Gastrocnemius medialis (tissue), 4 donors: ENCODE results near the gene KIF4A. TPM values are rescaled to one million over a fixed set of nuclear protein-coding genes. Genes with fewer than 3 reads are reported as not detected.
"Not testable (repeated sequence)": the region's sequence is repeated elsewhere in the genome, so short reads cannot be mapped to it uniquely, and the experiment has no call there.

Experiments
- ATAC-seq, 2 donors: fragments of 150-250 bp; one replicate each; pipeline ENCODE4 v1.9.1; 2016
- DNase-seq, 2 donors: peaks; one replicate each; pipeline ENCODE4 v3.0.0-alpha.2; 2019
- H3K27ac ChIP-seq, 4 donors: fragments of 200-600 bp; sonication (generic); 1 replicate in 1 of 4; 2 replicates in 3 of 4; pipeline ENCODE4 v1.5.1; 2016 to 2018; ENCODE audit warnings: mild to moderate bottlenecking in 2 of 4, moderate library complexity in 1 of 4
- H3K27me3 ChIP-seq, 3 donors: fragments of 200-600 bp; sonication (generic) in 2 of 3; 1 replicate in 1 of 3; 2 replicates in 2 of 3; pipeline versions ENCODE4 v1.5.1 to v1.6.0; 2016 to 2019; ENCODE audit warnings: mild to moderate bottlenecking in 1 of 3, moderate library complexity in 1 of 3
- H3K36me3 ChIP-seq, 2 donors: fragments of 200-600 bp; sonication (generic) in 1 of 2; one replicate each; pipeline ENCODE4 v1.5.1; 2017 to 2018
- H3K4me1 ChIP-seq, 2 donors: fragments of 200-600 bp; sonication (generic) in 1 of 2; one replicate each; pipeline ENCODE4 v1.5.1; 2016 to 2017; ENCODE audit warnings: mild to moderate bottlenecking in 2 of 2
- H3K4me3 ChIP-seq, 4 donors: fragments of 200-600 bp; sonication (generic) in 3 of 4; 1 replicate in 1 of 4; 2 replicates in 3 of 4; pipeline ENCODE4 v1.5.1; 2016 to 2019; ENCODE audit warnings: mild to moderate bottlenecking in 2 of 4
- H3K9me3 ChIP-seq, 3 donors: fragments of 200-600 bp; sonication (generic) in 2 of 3; 1 replicate in 1 of 3; 2 replicates in 2 of 3; pipeline ENCODE4 v1.5.1; 2016 to 2019
- POLR2A ChIP-seq, 2 donors: fragments of 450-650 bp; IDR thresholded peaks; one replicate each; pipeline ENCODE4 v1.6.1; 2017; ENCODE audit warnings: antibody characterized with exemption in 2 of 2, mild to moderate bottlenecking in 2 of 2, moderate library complexity in 2 of 2
- in situ Hi-C, 4 donors: fragments of 200-750 bp; cut with MboI; loops; one replicate each; pipeline versions ENCODE4 v1.15.0 to v1.8.0; 2017; ENCODE audit warnings: low sequenced_read_pairs in 4 of 4
- intact Hi-C: fragments of 100-400 bp; cut with DNase I; formaldehyde crosslinking; loops from one replicate; pipeline ENCODE4 v1.15.1; 2023; ENCODE audit warnings: low total_unique reads
- total RNA-seq, 4 donors: library from RNA; depleted of rRNA; stranded (reverse); fragments of >200 nt; gene quantifications; one replicate each; pipeline versions ENCODE4 v1.1.0 to v1.2.3, GENCODE V29; 2016
- TF ChIP-seq, protein P1 (sequence below), 5 experiments: fragments of 450-650 bp in 3 of 5; fragments of 200-600 bp in 2 of 5; sonication (generic) in 2 of 5; IDR thresholded peaks in 4 of 5; conservative IDR thresholded peaks in 1 of 5; 1 replicate in 4 of 5; 2 replicates in 1 of 5; pipeline ENCODE4 v1.5.1; 2016 to 2019; ENCODE audit warnings: antibody characterized with exemption in 5 of 5, mild to moderate bottlenecking in 3 of 5, moderate library complexity in 3 of 5

Gene KIF4A
- total RNA-seq, 4 donors from 2014 or later, result 0.07 to 0.09 TPM; not detected in 2

DNA sequence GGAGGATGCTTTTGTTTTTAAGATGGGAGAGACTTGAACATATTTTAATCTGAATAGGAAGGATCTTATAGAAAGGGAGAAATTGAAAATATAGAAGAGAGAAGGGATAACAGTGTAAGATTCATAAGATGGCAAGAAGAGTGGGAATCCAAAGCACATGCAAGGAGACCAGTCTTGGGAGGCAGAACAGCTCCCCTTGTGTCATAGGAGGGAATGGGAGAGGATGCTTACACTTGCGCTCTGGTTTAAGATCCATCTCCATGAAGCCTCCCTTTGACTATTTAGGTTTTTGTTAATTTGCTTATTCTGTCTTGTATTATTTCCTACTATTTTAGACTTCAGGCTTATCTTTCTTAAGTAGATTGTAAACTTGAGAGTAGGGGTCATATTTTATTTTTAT lies 42.7 kb downstream of the KIF4A start:
- no peak for ATAC-seq
- in situ Hi-C loops (no loop called here), intact Hi-C loops (no loop called here)
- TF ChIP-seq, protein P1, sequence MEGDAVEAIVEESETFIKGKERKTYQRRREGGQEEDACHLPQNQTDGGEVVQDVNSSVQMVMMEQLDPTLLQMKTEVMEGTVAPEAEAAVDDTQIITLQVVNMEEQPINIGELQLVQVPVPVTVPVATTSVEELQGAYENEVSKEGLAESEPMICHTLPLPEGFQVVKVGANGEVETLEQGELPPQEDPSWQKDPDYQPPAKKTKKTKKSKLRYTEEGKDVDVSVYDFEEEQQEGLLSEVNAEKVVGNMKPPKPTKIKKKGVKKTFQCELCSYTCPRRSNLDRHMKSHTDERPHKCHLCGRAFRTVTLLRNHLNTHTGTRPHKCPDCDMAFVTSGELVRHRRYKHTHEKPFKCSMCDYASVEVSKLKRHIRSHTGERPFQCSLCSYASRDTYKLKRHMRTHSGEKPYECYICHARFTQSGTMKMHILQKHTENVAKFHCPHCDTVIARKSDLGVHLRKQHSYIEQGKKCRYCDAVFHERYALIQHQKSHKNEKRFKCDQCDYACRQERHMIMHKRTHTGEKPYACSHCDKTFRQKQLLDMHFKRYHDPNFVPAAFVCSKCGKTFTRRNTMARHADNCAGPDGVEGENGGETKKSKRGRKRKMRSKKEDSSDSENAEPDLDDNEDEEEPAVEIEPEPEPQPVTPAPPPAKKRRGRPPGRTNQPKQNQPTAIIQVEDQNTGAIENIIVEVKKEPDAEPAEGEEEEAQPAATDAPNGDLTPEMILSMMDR (IDR thresholded peaks at IDR 0.05 in 4 of 5, conservative IDR thresholded peaks at IDR 0.05 in 1 of 5), result no peak
- TF ChIP-seq POLR2A (IDR thresholded peaks at IDR 0.05), result no peak
- Histone ChIP-seq H3K4me3 (no peak overlapping the region), H3K9me3 (no peaks in the 10 kb centered on the region), H3K27ac (no peak overlapping the region), H3K36me3 (no peaks in the 10 kb centered on the region), H3K4me1 (no peaks in the 10 kb centered on the region), H3K27me3 (no peaks in the 10 kb centered on the region)
- no peak for DNase-seq

DNA sequence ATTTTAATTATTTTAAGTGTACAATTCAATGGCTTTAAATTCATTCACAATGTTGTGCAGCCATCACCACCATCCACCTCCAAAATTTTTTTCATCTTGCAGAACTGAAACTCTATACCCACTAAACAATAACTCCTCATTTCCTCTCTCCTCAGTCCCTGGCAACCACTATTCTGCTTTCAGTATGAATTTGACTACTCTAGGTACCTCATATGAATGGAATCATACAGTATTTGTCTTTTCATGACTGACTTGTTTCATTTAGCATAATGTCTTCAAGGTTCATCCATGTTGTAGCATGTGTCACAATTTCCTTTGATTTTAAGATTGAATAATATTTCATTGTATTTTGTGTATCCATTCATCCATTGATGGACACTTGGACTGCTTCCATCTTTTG lies 46.9 kb downstream of the KIF4A start:
- in situ Hi-C loops (no loop called here), intact Hi-C loops (no loop called here)
- Histone ChIP-seq H3K27ac (no peak overlapping the region), H3K4me1 (no peaks in the 10 kb centered on the region), H3K4me3 (no peak overlapping the region), H3K9me3 (no peaks in the 10 kb centered on the region), H3K27me3 (no peaks in the 10 kb centered on the region), H3K36me3 (no peaks in the 10 kb centered on the region)
- TF ChIP-seq, protein P1 (IDR thresholded peaks at IDR 0.05 in 4 of 5, conservative IDR thresholded peaks at IDR 0.05 in 1 of 5), result no peak
- no peak for TF ChIP-seq POLR2A (IDR thresholded peaks at IDR 0.05)
- ATAC-seq (no peak), DNase-seq (no peak)

DNA sequence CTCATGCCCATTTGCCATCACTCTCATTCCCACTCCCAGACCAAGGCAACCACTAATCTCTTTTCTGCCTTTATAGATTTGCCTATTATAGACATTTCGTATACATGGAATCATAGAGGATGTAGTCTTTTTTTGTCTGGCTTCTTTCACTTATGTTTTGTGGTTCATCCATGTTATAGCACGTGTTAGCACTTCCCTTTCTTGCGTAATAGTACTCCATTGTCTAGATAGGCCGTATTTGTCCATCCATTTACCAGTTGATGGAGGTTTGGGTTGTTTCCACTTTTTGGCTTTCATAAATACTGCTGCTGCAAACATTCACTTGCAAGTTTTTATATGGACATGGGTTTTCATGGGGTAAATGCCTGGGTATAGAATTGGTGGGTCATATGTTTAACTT lies 48.4 kb downstream of the KIF4A start:
- H3K4me3 ChIP-seq, result no peak overlapping the region
- DNase-seq, result no peak
- no peaks in the 10 kb centered on the region for H3K27me3 ChIP-seq
- H3K9me3 ChIP-seq, result no peaks in the 10 kb centered on the region
- H3K4me1 ChIP-seq, result no peaks in the 10 kb centered on the region
- no peak overlapping the region for H3K27ac ChIP-seq
- intact Hi-C loops, result no loop called here
- no peak for ATAC-seq
- no peaks in the 10 kb centered on the region for H3K36me3 ChIP-seq
- TF ChIP-seq, protein P1 (IDR thresholded peaks at IDR 0.05 in 4 of 5, conservative IDR thresholded peaks at IDR 0.05 in 1 of 5), result no peak
- TF ChIP-seq POLR2A (IDR thresholded peaks at IDR 0.05), result no peak
- in situ Hi-C loops, result no loop called here

DNA sequence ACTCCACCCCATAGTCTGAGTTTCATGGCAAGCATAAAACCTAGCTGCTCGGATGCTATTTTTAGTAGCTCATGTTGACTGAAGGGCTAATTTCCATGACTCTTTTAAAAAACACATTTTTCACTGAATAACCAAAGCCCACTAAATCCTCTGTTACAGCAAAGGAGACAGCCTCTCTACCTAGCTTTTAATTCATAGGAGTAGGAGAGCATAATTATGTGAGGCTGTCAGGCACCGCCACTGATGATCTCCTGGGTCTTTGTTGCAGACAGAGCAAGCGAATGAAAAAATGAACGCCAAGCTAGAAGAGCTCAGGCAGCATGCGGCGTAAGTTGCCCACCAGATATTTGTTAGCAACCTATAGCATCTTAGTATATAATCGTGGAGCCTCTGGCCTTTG lies 53.5 kb downstream of the KIF4A start:
- Histone ChIP-seq H3K27me3 (no peaks in the 10 kb centered on the region), H3K27ac (no peak overlapping the region), H3K4me1 (no peaks in the 10 kb centered on the region), H3K9me3 (no peaks in the 10 kb centered on the region), H3K4me3 (no peak overlapping the region), H3K36me3 (no peaks in the 10 kb centered on the region)
- in situ Hi-C loops (no loop called here), intact Hi-C loops (no loop called here)
- ATAC-seq (no peak), DNase-seq (no peak)
- TF ChIP-seq POLR2A (IDR thresholded peaks at IDR 0.05), result no peak
- TF ChIP-seq, protein P1 (IDR thresholded peaks at IDR 0.05 in 4 of 5, conservative IDR thresholded peaks at IDR 0.05 in 1 of 5), result no peak

DNA sequence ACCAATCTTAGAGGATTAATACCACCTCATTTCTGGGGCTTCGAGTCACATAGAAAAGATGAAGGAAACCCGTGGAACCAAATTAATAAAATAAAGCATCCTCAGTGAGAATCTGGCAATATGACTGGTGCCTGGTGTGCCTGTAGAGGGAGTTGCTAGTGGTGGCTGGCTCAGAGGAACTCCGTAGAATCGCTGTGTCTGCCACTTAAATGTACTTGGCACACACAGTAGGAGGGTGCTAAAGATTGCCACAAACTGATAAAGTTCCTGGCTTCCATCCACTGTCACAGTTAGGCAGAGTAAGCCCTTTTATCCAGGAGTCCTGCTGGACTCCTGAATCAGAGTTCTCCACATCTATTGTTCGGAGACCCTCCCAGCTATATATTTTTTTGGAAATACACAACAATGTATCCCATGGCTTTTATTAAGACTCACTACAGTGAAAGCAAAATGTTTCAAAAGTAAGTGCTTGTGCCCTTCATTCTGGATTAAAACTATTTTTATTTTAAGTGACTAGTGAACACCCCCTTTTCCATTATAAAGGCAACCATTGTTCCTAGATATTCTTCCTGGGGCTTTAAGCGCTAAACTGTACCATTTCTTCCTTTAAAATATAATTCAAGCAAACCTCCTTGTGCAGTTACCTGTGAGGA lies 56.6 kb downstream of the KIF4A start:
- H3K36me3 ChIP-seq, result no peaks in the 10 kb centered on the region
- in situ Hi-C loops, result no loop called here
- no peak for TF ChIP-seq POLR2A (IDR thresholded peaks at IDR 0.05)
- TF ChIP-seq, protein P1 (IDR thresholded peaks at IDR 0.05 in 4 of 5, conservative IDR thresholded peaks at IDR 0.05 in 1 of 5), result no peak
- H3K27ac ChIP-seq, result no peak overlapping the region
- H3K4me1 ChIP-seq, result no peaks in the 10 kb centered on the region
- H3K9me3 ChIP-seq, result no peaks in the 10 kb centered on the region
- H3K4me3 ChIP-seq, result no peak overlapping the region
- DNase-seq (no peak), ATAC-seq (no peak)
- no peaks in the 10 kb centered on the region for H3K27me3 ChIP-seq
- intact Hi-C loops, result no loop called here

DNA sequence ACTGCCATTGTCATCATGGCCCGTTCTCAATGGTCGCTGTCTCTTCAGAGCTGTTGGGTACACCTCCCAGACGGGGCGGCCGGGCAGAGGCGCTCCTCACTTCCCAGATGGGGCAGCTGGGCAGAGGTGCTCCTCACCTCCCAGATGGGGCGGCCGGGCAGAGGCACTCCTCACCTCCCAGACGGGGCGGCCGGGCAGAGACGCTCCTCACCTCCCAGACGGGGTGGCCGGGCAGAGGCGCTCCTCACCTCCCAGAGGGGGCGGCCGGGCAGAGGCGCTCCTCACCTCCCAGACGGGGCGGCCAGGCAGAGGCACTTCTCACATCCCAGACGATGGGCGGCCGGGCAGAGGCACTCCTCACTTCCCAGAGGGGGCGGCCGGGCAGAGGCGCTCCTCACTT lies 58.9 kb downstream of the KIF4A start:
- H3K9me3 ChIP-seq, H3K36me3 ChIP-seq, DNase-seq, H3K4me3 ChIP-seq, in situ Hi-C loops, H3K27ac ChIP-seq, intact Hi-C loops, H3K27me3 ChIP-seq, H3K4me1 ChIP-seq, ATAC-seq: not testable (repeated sequence)

DNA sequence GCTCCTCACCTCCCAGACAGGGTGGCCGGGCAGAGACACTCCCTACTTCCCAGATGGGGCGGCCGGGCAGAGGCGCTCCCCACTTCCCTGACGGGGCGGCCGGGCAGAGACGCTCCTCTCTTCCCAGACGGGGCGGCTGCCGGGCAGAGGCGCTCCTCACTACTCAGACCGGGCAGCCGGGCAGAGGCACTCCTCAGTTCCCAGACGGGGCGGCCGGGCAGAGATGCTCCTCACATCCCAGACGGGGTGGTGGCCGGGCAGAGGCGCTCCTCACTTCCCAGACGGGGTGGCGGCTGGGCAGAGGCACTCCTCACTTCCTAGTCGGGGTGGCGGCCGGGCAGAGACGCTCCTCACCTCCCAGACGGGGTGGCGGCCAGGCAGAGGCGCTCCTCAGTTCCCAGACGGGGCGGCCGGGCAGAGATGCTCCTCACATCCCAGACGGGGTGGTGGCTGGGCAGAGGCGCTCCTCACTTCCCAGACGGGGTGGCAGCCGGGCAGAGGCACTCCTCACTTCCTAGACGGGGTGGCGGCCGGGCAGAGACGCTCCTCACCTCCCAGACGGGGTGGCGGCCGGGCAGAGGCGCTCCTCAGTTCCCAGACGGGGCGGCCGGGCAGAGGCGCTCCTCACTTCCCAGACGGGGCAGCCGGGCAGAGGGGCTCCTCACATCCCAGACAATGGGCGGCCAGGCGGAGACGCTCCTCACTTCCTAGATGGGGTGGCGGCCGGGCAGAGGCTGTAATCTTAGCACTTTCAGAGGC lies 59.6 kb downstream of the KIF4A start:
- H3K27ac ChIP-seq, H3K4me1 ChIP-seq, H3K27me3 ChIP-seq, H3K36me3 ChIP-seq, in situ Hi-C loops, ATAC-seq, H3K4me3 ChIP-seq, DNase-seq, H3K9me3 ChIP-seq, intact Hi-C loops: not testable (repeated sequence)
